ENCODE results near the gene GPR146. TPM values are rescaled to one million over a fixed set of nuclear protein-coding genes. Genes with fewer than 3 reads are reported as not detected.

Gene GPR146
- total and polyA plus RNA-seq, 2 of the 13 experiments (the other 11 are each of a cell fraction or from before 2014, with no cell fraction given): 2.0 to 15.9 TPM

DNA sequence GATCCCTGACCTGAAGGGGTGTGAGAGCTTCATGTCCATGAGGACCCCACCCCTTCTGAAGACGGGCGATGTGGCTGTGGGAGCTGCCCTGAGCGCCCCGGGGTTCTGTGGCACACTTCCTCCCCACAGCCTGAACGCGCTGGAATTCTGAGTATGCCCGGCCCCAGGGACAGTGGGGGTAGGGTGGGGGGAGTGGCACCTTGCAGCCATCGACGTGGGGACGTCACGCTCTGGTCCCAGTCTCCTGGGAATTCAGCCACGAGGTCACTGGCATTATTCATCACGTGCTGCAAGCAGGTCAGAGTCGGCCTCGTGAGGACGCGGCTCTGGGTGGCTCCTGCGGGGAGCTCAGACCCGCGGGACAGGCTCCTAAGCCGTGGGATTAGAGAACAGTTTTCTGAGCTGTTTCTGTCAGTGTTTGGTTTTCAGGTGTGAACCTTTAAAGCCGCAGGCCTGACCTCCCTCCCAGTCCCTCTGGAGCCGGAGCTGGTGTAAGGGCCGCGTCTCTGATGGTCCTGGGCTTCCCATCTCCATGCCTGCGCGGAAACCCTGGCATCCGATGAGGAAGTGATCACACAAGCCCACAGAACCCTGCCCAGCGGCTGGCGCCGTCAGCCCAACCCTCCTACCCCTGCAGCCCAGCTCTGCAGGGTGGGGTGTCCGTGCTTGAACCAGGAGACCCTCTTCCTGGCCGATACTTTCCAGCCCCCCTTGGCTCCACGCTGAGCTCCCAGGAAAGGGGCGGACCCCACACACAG is 16.1 kb downstream of the GPR146 start:
- Histone ChIP-seq H3K27ac (ENCODE audit: extremely low read length, insufficient read depth, low read length) (no peak overlapping the region), H3K36me3 (replicated peaks in 1 of 2; ENCODE audit: control insufficient read depth in 1 of 2, insufficient read depth in 2 of 2, low read length in 2 of 2) (peaks cover 11 to 14% of the 10 kb centered on the region in 2 experiments; a peak in 4 of 5 replicates), H3K9ac (ENCODE audit: insufficient read depth, low read depth, low read length) (no peak overlapping the region), H3K4me1 (ENCODE audit: insufficient read depth, low read length) (peaks cover 14% of the 10 kb centered on the region), H3K79me2 (ENCODE audit: insufficient read depth, low read length) (no peaks in the 10 kb centered on the region), H3K4me3 (replicated peaks in 1 of 3; ENCODE audit: insufficient read depth in 1 of 3, low read depth in 2 of 3, low read length in 3 of 3) (no peak overlapping the region), H4K20me1 (ENCODE audit: insufficient read depth, low read length) (no peaks in the 10 kb centered on the region), H3K9me3 (ENCODE audit: low read length) (no peaks in the 10 kb centered on the region), H2AFZ (ENCODE audit: low read length) (no peak overlapping the region), H3K4me2 (ENCODE audit: low read depth, low read length) (no peak overlapping the region), H3K27me3 (ENCODE audit: control insufficient read depth in 1 of 2, insufficient read depth in 2 of 2, low read length in 2 of 2) (no peaks in the 10 kb centered on the region)
- no TSS peak for BruUV-seq (replicated peaks)
- ChIA-PET POLR2A (no interaction called here), CTCF (ENCODE audit: low intra/inter-chr PET ratio, low total read pairs) (no interaction called here)
- FAIRE-seq: no peak
- ATAC-seq: no peak
- intact Hi-C loops (cut with micrococcal nuclease; ENCODE audit: unreplicated experiment) (no loop called here), in situ Hi-C loops (cut with HindIII; ENCODE audit: extremely low pct_ligation_motif_present, low pct_unique_long_range_greater_than_20kb) (no loop called here)
- no peak for DNase-seq (ENCODE audit: low spot score)
- 96% methylated on average over 16 of the region's 35 CpGs for WGBS (ENCODE audit: low lambda C conversion rate)
- TF ChIP-seq ZNF260 (CRISPR knock-in tag; IDR thresholded peaks at IDR 0.05; ENCODE audit: borderline replicate concordance, low read depth) (no peak), ZNF235 (CRISPR knock-in tag; IDR thresholded peaks at IDR 0.05; ENCODE audit: borderline replicate concordance) (no peak), ZNF678 (CRISPR knock-in tag; IDR thresholded peaks at IDR 0.05) (no peak), AGO2 (optimal IDR thresholded peaks at IDR 0.05; ENCODE audit: low read depth, low read length) (peak; percentile 10), PHB2 (IDR thresholded peaks at IDR 0.05; ENCODE audit: partially characterized antibody) (no peak), ZNF776 (CRISPR knock-in tag; IDR thresholded peaks at IDR 0.05) (no peak), MBD4 (IDR thresholded peaks at IDR 0.05; ENCODE audit: borderline replicate concordance, low read length) (no peak), SNAI1 (CRISPR knock-in tag; IDR thresholded peaks at IDR 0.05; ENCODE audit: borderline replicate concordance) (no peak), AHR (CRISPR knock-in tag; IDR thresholded peaks at IDR 0.05) (no peak)

DNA sequence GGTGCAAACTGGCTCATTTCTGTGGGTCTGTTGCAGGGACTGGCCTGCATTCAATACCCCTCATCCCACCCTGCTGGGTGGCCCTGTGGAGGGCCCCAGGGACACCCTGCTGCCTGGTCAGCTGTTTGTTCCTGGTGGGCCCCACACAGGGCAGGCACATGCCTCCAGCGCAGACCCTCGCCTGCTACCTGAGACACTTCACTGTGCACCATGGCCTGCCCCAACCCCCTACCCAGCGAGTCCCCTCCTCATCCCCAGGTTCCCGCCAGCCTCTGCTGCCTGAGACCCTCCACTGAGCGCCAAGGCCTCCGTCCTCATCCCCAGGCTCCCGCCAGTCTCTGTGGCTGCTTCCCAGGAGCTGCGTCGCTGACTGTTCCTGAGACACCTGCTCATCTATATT is 16.8 kb downstream of the GPR146 start:
- Histone ChIP-seq H3K79me2 (ENCODE audit: insufficient read depth, low read length) (no peaks in the 10 kb centered on the region), H2AFZ (ENCODE audit: low read length) (no peak overlapping the region), H3K4me3 (replicated peaks in 1 of 3; ENCODE audit: insufficient read depth in 1 of 3, low read depth in 2 of 3, low read length in 3 of 3) (no peak overlapping the region), H3K4me1 (ENCODE audit: insufficient read depth, low read length) (peaks cover 21% of the 10 kb centered on the region), H3K4me2 (ENCODE audit: low read depth, low read length) (no peak overlapping the region), H4K20me1 (ENCODE audit: insufficient read depth, low read length) (no peaks in the 10 kb centered on the region), H3K27me3 (ENCODE audit: control insufficient read depth in 1 of 2, insufficient read depth in 2 of 2, low read length in 2 of 2) (no peaks in the 10 kb centered on the region), H3K9me3 (ENCODE audit: low read length) (no peaks in the 10 kb centered on the region), H3K36me3 (replicated peaks in 1 of 2; ENCODE audit: control insufficient read depth in 1 of 2, insufficient read depth in 2 of 2, low read length in 2 of 2) (peaks cover 11 to 14% of the 10 kb centered on the region in 2 experiments; a peak in 4 of 5 replicates), H3K9ac (ENCODE audit: insufficient read depth, low read depth, low read length) (no peak overlapping the region), H3K27ac (ENCODE audit: extremely low read length, insufficient read depth, low read length) (no peak overlapping the region)
- intact Hi-C loops (cut with micrococcal nuclease; ENCODE audit: unreplicated experiment) (no loop called here), in situ Hi-C loops (cut with HindIII; ENCODE audit: extremely low pct_ligation_motif_present, low pct_unique_long_range_greater_than_20kb) (no loop called here)
- ChIA-PET POLR2A (no interaction called here), CTCF (ENCODE audit: low intra/inter-chr PET ratio, low total read pairs) (no interaction called here)
- 100% methylated on average over 2 of the region's 9 CpGs for WGBS (ENCODE audit: low lambda C conversion rate)
- DNase-seq (ENCODE audit: low spot score) (no peak), ATAC-seq (no peak), FAIRE-seq (no peak)
- no TSS peak for BruUV-seq (replicated peaks)
- TF ChIP-seq SP2 (CRISPR knock-in tag; IDR thresholded peaks at IDR 0.05) (no peak), ZNF121 (CRISPR knock-in tag; IDR thresholded peaks at IDR 0.05) (no peak), HMG20B (CRISPR knock-in tag; conservative IDR thresholded peaks at IDR 0.05) (no peak), REXO4 (CRISPR knock-in tag; IDR thresholded peaks at IDR 0.05; ENCODE audit: borderline replicate concordance) (no peak), HDAC6 (IDR thresholded peaks at IDR 0.05; ENCODE audit: low read depth, low read length) (no peak), HOXA5 (CRISPR knock-in tag; IDR thresholded peaks at IDR 0.05) (no peak), ARID5B (CRISPR knock-in tag; IDR thresholded peaks at IDR 0.05) (no peak), SPEN (CRISPR knock-in tag; IDR thresholded peaks at IDR 0.05; ENCODE audit: low read depth) (no peak)

Data from HepG2 (cell line).